B cell (primary cell): ENCODE measurements around the gene IBA57. TPM values are rescaled to one million over a fixed set of nuclear protein-coding genes. Genes with fewer than 3 reads are reported as not detected.

Source experiments
- ATAC-seq: fragments of 200-7000 bp; cut with Tn5 transposase; one replicate; pipeline ENCODE4 v1.10.0; 2021; ENCODE audit warnings: low read depth, mild to moderate bottlenecking, moderate number of reproducible peaks, moderate library complexity
- CTCF ChIA-PET: fragments of 350-600 bp; sonication (Branson Sonifier 250); formaldehyde crosslinking; loops from one replicate; lab custom pipeline; 2021; ENCODE audit warnings: antibody characterized with exemption, inconsistent platforms; lab: Charles Lee
- POLR2A ChIA-PET: fragments of 350-600 bp; sonication (Branson Sonifier 250); formaldehyde crosslinking; loops from one replicate; lab custom pipeline; 2021; ENCODE audit warnings: antibody characterized with exemption; lab: Charles Lee
- DNase-seq: peaks from one replicate; pipeline ENCODE4 v3.0.0; 2013
- H2AFZ ChIP-seq: 2 replicates; pipeline ENCODE4 v1.6.1; 2012; ENCODE audit warnings: mild to moderate bottlenecking, low read depth, low read length; ENCODE audit not compliant: insufficient read depth, poor library complexity, severe bottlenecking
- H3K27ac ChIP-seq, 2 donors: 1 replicate in 1 of 2; 2 replicates in 1 of 2; pipeline ENCODE4 v1.5.1; 2012 to 2013; ENCODE audit warnings: low read length in 2 of 2, mild to moderate bottlenecking in 2 of 2, moderate library complexity in 1 of 2
- H3K27me3 ChIP-seq, 4 experiments: fragments of 200-600 bp in 1 of 4; sonication (generic) in 1 of 4; replicated peaks in 1 of 4; 1 replicate in 2 of 4; 2 replicates in 2 of 4; pipeline versions ENCODE4 v1.6.1 to v1.7.0; 2013 to 2016; ENCODE audit warnings: low read length in 3 of 4, mild to moderate bottlenecking in 2 of 4, mixed read lengths in 1 of 4, moderate library complexity in 1 of 4; ENCODE audit not compliant: insufficient read depth in 4 of 4, control insufficient read depth in 3 of 4; ENCODE audit errors: control extremely low read depth in 1 of 4
- H3K36me3 ChIP-seq, 2 experiments: replicated peaks in 1 of 2; 1 replicate in 1 of 2; 2 replicates in 1 of 2; pipeline versions ENCODE4 v1.6.1 to v1.7.1; 2013; ENCODE audit warnings: low read length in 1 of 2; ENCODE audit not compliant: insufficient read depth in 2 of 2, control insufficient read depth in 1 of 2; ENCODE audit errors: control extremely low read depth in 1 of 2, extremely low read depth in 1 of 2
- H3K4me1 ChIP-seq, 2 donors: fragments of 200-600 bp in 1 of 2; sonication (generic) in 1 of 2; 1 replicate in 1 of 2; 2 replicates in 1 of 2; pipeline versions ENCODE4 v1.5.1 to v1.6.1; 2013 to 2017; ENCODE audit warnings: low read length in 2 of 2; ENCODE audit not compliant: control insufficient read depth in 2 of 2, insufficient read depth in 2 of 2
- H3K4me2 ChIP-seq: replicated peaks from 2 replicates; pipeline ENCODE3; 2012; ENCODE audit warnings: mild to moderate bottlenecking, low read depth, low read length; ENCODE audit not compliant: poor library complexity, severe bottlenecking
- H3K4me3 ChIP-seq, 5 experiments: fragments of 200-600 bp in 1 of 5; sonication (generic) in 1 of 5; 1 replicate in 3 of 5; 2 replicates in 2 of 5; pipeline versions ENCODE4 v1.5.1 to v1.7.0; 2011 to 2016; ENCODE audit warnings: low read length in 4 of 5, mild to moderate bottlenecking in 4 of 5, low read depth in 2 of 5, control low read depth in 1 of 5, moderate library complexity in 1 of 5; ENCODE audit not compliant: insufficient read depth in 1 of 5; ENCODE audit errors: control extremely low read depth in 1 of 5, extremely low read depth in 1 of 5
- H3K79me2 ChIP-seq: fragments of 200-600 bp; sonication (generic); one replicate; pipeline ENCODE4 v1.6.0; 2016; ENCODE audit warnings: low read length; ENCODE audit not compliant: control insufficient read depth, insufficient read depth
- H3K9ac ChIP-seq: fragments of 200-600 bp; sonication (generic); 2 replicates; pipeline ENCODE4 v1.6.1; 2017; ENCODE audit warnings: mild to moderate bottlenecking, low read length, moderate library complexity
- H3K9me3 ChIP-seq, 3 donors: one replicate each; pipeline versions ENCODE4 v1.6.1 to v1.7.1; 2013; ENCODE audit warnings: low read length in 2 of 3; ENCODE audit not compliant: control insufficient read depth in 2 of 3, insufficient read depth in 1 of 3; ENCODE audit errors: control extremely low read depth in 1 of 3
- H4K20me1 ChIP-seq: 2 replicates; pipeline ENCODE4 v1.6.0; 2012; ENCODE audit warnings: mild to moderate bottlenecking, low read length; ENCODE audit not compliant: insufficient read depth, control insufficient read depth, poor library complexity, severe bottlenecking
- H3K27ac Mint-ChIP-seq: one replicate; pipeline ENCODE4 v1.8.0; 2021; ENCODE audit warnings: mixed read lengths
- H3K27me3 Mint-ChIP-seq: one replicate; pipeline ENCODE4 v1.8.0; 2021; ENCODE audit warnings: mixed read lengths
- H3K4me1 Mint-ChIP-seq: one replicate; pipeline ENCODE4 v1.8.0; 2021; ENCODE audit warnings: mixed read lengths
- H3K4me3 Mint-ChIP-seq: one replicate; pipeline ENCODE4 v1.8.0; 2021; ENCODE audit warnings: mixed read lengths
- H3K9me3 Mint-ChIP-seq: one replicate; pipeline ENCODE4 v1.8.0; 2022; ENCODE audit warnings: mixed read lengths; ENCODE audit not compliant: insufficient read depth
- CTCF ChIP-seq: fragments of 200-600 bp; IDR thresholded peaks from one replicate; pipeline ENCODE4 v1.8.0; 2022; ENCODE audit warnings: antibody characterized with exemption, mild to moderate bottlenecking
- EZH2 ChIP-seq: IDR thresholded peaks from 2 replicates; pipeline ENCODE4 v1.6.1; 2012; ENCODE audit warnings: borderline replicate concordance, low read depth, mild to moderate bottlenecking, moderate library complexity, low read length; ENCODE audit not compliant: insufficient read depth, poor library complexity, severe bottlenecking
- WGBS: methylation state at CpG from one replicate; pipeline ENCODE4 v1.1.5; 2013; ENCODE audit warnings: missing lambda C conversion rate; ENCODE audit not compliant: insufficient coverage; 5-methylcytosine and 5-hydroxymethylcytosine counted together
- intact Hi-C: fragments of 100-400 bp; cut with micrococcal nuclease; formaldehyde crosslinking; loops from one replicate; pipeline ENCODE4 v1.10.0; 2022
- polyA plus RNA-seq: library from polyadenylated mRNA; depleted of rRNA; stranded (reverse); fragments of >200 nt; gene quantifications from 2 replicates; pipeline ENCODE4 v1.2.3, GENCODE V29; 2012
- total RNA-seq, 2 donors: library from RNA; stranded (reverse); fragments of 120-200 nt in 1 of 2; gene quantifications; 1 replicate in 1 of 2; 2 replicates in 1 of 2; pipeline versions ENCODE4 v1.2.3 to v1.2.4, GENCODE V29; 2013 to 2022

The IBA57 gene
- total and polyA plus RNA-seq, 2 donors (not counting 1 experiment from before 2014, with no cell fraction given) = 5.2 to 12.8 TPM

GRCh38 chr1:228142155-228142691, 23.4 kb upstream of the IBA57 start:
- WGBS = 67% methylated on average over 14 of the region's 16 CpGs
- intact Hi-C loops = no loop called here
- Histone ChIP-seq H3K4me1 (peaks cover 48 to 66% of the 10 kb centered on the region in 2 donors), H3K9me3 (peaks cover 0 to 11% (median 0%) of the 10 kb centered on the region in 3 donors), H3K4me2 (peak overlapping the region; percentile 98), H3K4me3 (no peak overlapping the region), H3K36me3 (peaks cover 0 to 30% of the 10 kb centered on the region in 2 experiments), H3K27ac (no peak overlapping the region), H3K27me3 (no peaks in the 10 kb centered on the region), H3K79me2 (peaks cover 65% of the 10 kb centered on the region), H4K20me1 (peaks cover 69% of the 10 kb centered on the region), H3K9ac (no peak overlapping the region), H2AFZ (no peak overlapping the region)
- no peak for TF ChIP-seq EZH2
- no peak for TF ChIP-seq CTCF
- Mint-ChIP-seq H3K27me3 (no peaks in the 10 kb centered on the region), H3K9me3 (no peaks in the 10 kb centered on the region), H3K27ac (no peak overlapping the region), H3K4me3 (peak overlapping the region; percentile 49), H3K4me1 (peaks cover 54% of the 10 kb centered on the region)
- no peak for ATAC-seq
- CTCF ChIA-PET = interaction anchor here (0.8 to 1.6 kb wide), 3 partner anchors 11 to 24 kb away, joined by 3 to 7 read pairs (median 5); partner anchors contain the start of gene IBA57
- peak; percentile 18 for DNase-seq
- POLR2A ChIA-PET = no interaction called here

- H3K27ac Mint-ChIP-seq = no peak overlapping the region
- peaks cover 50% of the 10 kb centered on the region for H3K4me1 Mint-ChIP-seq
- 84% methylated on average over 11 of the region's 11 CpGs for WGBS
- Histone ChIP-seq H4K20me1 (peaks cover 74% of the 10 kb centered on the region), H3K4me2 (peak overlapping the region; percentile 98), H3K4me1 (peaks cover 43 to 61% of the 10 kb centered on the region in 2 donors), H3K27me3 (no peaks in the 10 kb centered on the region), H3K27ac (no peak overlapping the region), H3K9me3 (peaks cover 0 to 11% (median 0%) of the 10 kb centered on the region in 3 donors), H3K4me3 (no peak overlapping the region), H3K9ac (no peak overlapping the region), H3K79me2 (peaks cover 65% of the 10 kb centered on the region), H3K36me3 (peaks cover 0 to 35% of the 10 kb centered on the region in 2 experiments), H2AFZ (no peak overlapping the region)
- H3K9me3 Mint-ChIP-seq = no peaks in the 10 kb centered on the region
- H3K27me3 Mint-ChIP-seq = no peaks in the 10 kb centered on the region
- ChIA-PET POLR2A (no interaction called here), CTCF (interaction anchor here (0.8 to 1.6 kb wide), 3 partner anchors 12 to 24 kb away, joined by 3 to 7 read pairs (median 5); partner anchors contain the start of gene IBA57)
- H3K4me3 Mint-ChIP-seq = peak overlapping the region; percentile 49
- intact Hi-C loops = no loop called here
- ATAC-seq = no peak
- peak; percentile 14 for DNase-seq
- TF ChIP-seq EZH2 (no peak), CTCF (no peak)
These were observed 22.9 kb upstream of the IBA57 start for GRCh38 chr1:228142701-228143136.
